Measurements from ENCODE around the gene PRRT4.

PRRT4 gene

GRCh38 chr7:128409596-128410450 is 48.3 kb upstream of the PRRT4 start, which contains the start of gene IMPDH1 (continued):
- TF ChIP-seq, protein P1, sequence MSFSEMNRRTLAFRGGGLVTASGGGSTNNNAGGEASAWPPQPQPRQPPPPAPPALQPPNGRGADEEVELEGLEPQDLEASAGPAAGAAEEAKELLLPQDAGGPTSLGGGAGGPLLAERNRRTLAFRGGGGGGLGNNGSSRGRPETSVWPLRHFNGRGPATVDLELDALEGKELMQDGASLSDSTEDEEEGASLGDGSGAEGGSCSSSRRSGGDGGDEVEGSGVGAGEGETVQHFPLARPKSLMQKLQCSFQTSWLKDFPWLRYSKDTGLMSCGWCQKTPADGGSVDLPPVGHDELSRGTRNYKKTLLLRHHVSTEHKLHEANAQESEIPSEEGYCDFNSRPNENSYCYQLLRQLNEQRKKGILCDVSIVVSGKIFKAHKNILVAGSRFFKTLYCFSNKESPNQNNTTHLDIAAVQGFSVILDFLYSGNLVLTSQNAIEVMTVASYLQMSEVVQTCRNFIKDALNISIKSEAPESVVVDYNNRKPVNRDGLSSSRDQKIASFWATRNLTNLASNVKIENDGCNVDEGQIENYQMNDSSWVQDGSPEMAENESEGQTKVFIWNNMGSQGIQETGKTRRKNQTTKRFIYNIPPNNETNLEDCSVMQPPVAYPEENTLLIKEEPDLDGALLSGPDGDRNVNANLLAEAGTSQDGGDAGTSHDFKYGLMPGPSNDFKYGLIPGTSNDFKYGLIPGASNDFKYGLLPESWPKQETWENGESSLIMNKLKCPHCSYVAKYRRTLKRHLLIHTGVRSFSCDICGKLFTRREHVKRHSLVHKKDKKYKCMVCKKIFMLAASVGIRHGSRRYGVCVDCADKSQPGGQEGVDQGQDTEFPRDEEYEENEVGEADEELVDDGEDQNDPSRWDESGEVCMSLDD (tag by site-specific recombination; IDR thresholded peaks at IDR 0.05): peak; percentile 45; the same call in 1 of the 2 replicates
- TF ChIP-seq GLI2 (tag by site-specific recombination; IDR thresholded peaks at IDR 0.05; ENCODE audit: borderline replicate concordance, low read depth) (no peak), ZNF10 (tag by site-specific recombination; IDR thresholded peaks at IDR 0.05) (peak; percentile 13; the same call in 1 of the 2 replicates), ZBTB20 (tag by site-specific recombination; IDR thresholded peaks at IDR 0.05) (peak; percentile 98), KLF16 (tag by site-specific recombination; IDR thresholded peaks at IDR 0.05) (0 out of 2 replicates have a peak, but pooled peaks have one; percentile 13), ZNF184 (tag by site-specific recombination; IDR thresholded peaks at IDR 0.05) (0 out of 2 replicates have a peak, but pooled peaks have one; percentile 36), GLIS2 (tag by site-specific recombination; IDR thresholded peaks at IDR 0.05) (peak; percentile 91), PATZ1 (tag by site-specific recombination; IDR thresholded peaks at IDR 0.05) (peak; percentile 83), ZEB2 (tag by site-specific recombination; IDR thresholded peaks at IDR 0.05) (peak; percentile 84), ZNF629 (tag by site-specific recombination; IDR thresholded peaks at IDR 0.05) (peak; percentile 67), ZNF394 (tag by site-specific recombination; IDR thresholded peaks at IDR 0.05; ENCODE audit: borderline replicate concordance) (peak; percentile 95), PRDM1 (tag by site-specific recombination; IDR thresholded peaks at IDR 0.05) (peak; percentile 23; the same call in 1 of the 2 replicates), PBX3 (CRISPR knock-in tag; IDR thresholded peaks at IDR 0.05) (peak; percentile 63; the same call in 1 of the 2 replicates), KLF10 (tag by site-specific recombination; IDR thresholded peaks at IDR 0.05) (peak; percentile 82), ZNF488 (tag by site-specific recombination; IDR thresholded peaks at IDR 0.05) (no peak), ZNF366 (tag by site-specific recombination; conservative IDR thresholded peaks at IDR 0.05) (peak; percentile 82), ZNF677 (tag by site-specific recombination; IDR thresholded peaks at IDR 0.05) (peak; percentile 32; the same call in 1 of the 2 replicates), HOXD13 (CRISPR knock-in tag; IDR thresholded peaks at IDR 0.05; ENCODE audit: borderline replicate concordance) (no peak), ZNF2 (tag by site-specific recombination; IDR thresholded peaks at IDR 0.05) (peak; percentile 58), WT1 (tag by site-specific recombination; IDR thresholded peaks at IDR 0.05) (peak; percentile 51), ZNF692 (tag by site-specific recombination; IDR thresholded peaks at IDR 0.05) (peak; percentile 20; the same call in 1 of the 2 replicates), ZNF292 (tag by site-specific recombination; IDR thresholded peaks at IDR 0.05; ENCODE audit: borderline replicate concordance, low read depth) (no peak), ZNF24 (tag by site-specific recombination; IDR thresholded peaks at IDR 0.05) (peak; percentile 66; the same call in 1 of the 2 replicates), ZNF830 (tag by site-specific recombination; IDR thresholded peaks at IDR 0.05; ENCODE audit: low read depth) (no peak), ZNF514 (tag by site-specific recombination; IDR thresholded peaks at IDR 0.05) (no peak)
- TF ChIP-seq, protein P2, sequence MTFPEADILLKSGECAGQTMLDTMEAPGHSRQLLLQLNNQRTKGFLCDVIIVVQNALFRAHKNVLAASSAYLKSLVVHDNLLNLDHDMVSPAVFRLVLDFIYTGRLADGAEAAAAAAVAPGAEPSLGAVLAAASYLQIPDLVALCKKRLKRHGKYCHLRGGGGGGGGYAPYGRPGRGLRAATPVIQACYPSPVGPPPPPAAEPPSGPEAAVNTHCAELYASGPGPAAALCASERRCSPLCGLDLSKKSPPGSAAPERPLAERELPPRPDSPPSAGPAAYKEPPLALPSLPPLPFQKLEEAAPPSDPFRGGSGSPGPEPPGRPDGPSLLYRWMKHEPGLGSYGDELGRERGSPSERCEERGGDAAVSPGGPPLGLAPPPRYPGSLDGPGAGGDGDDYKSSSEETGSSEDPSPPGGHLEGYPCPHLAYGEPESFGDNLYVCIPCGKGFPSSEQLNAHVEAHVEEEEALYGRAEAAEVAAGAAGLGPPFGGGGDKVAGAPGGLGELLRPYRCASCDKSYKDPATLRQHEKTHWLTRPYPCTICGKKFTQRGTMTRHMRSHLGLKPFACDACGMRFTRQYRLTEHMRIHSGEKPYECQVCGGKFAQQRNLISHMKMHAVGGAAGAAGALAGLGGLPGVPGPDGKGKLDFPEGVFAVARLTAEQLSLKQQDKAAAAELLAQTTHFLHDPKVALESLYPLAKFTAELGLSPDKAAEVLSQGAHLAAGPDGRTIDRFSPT (tag by site-specific recombination; IDR thresholded peaks at IDR 0.05): 0 out of 2 replicates have a peak, but pooled peaks have one; percentile 52
